Activated CD8-positive, alpha-beta memory T cell treated with anti-CD3 and anti-CD28 coated beads for 48 hours (primary cell): ENCODE measurements around the gene PFDN5.
"Not testable (repeated sequence)": the region's sequence is repeated elsewhere in the genome, so short reads cannot be mapped to it uniquely, and the experiment has no call there.

ENCODE experiments used
- DNase-seq, 3 experiments: peaks; one replicate each; pipeline ENCODE4 v3.0.0-alpha.2; 2020; ENCODE audit warnings: low read depth in 2 of 3, low spot score in 2 of 3

Gene PFDN5

DNA sequence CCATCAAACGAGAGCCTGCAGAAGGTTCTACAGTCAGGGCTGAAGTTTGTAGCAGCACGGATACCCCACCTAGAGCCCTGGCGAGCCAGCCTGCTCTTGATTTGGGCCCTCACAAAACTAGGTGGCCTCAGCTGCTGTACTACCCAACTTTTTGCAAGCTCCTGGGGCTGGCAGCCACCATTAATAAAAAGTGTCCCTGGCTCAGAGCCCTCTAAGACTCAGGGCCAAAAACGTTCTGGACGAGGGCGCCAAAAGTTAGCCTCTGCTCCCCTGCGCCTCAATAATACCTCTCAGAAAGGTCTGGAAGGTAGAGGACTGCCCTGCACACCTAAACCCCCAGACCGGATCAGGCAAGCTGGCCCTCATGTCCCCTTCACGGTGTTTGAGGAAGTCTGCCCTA, 8.9 kb upstream of the PFDN5 start:
- no peak for DNase-seq

- no peak for DNase-seq
Measured at GRCh38 chr12:53287741-53288216, 7.6 kb upstream of the PFDN5 start.

- no peak for DNase-seq
Measured at GRCh38 chr12:53288322-53288721, 7.0 kb upstream of the PFDN5 start.

DNA sequence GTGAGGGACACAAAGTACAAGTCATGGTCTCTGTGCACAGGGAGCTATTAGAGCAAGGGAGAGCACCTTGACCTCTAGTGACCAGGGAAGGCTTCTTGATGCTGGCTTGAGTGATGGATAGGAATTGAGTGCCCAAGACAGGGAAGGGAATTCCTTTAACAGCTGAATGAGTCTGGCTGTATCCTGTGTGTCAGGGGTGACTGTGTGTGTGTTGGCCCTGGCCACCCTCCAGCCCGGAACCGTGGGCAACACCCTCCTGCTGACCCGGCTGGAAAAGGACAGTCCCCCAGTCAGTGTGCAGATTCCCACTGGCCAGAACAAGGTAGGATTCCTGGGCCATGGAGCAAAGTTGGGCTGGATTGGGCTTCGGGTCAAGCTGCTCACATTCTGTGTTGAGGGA, 5.5 kb upstream of the PFDN5 start:
- DNase-seq: no peak

DNA sequence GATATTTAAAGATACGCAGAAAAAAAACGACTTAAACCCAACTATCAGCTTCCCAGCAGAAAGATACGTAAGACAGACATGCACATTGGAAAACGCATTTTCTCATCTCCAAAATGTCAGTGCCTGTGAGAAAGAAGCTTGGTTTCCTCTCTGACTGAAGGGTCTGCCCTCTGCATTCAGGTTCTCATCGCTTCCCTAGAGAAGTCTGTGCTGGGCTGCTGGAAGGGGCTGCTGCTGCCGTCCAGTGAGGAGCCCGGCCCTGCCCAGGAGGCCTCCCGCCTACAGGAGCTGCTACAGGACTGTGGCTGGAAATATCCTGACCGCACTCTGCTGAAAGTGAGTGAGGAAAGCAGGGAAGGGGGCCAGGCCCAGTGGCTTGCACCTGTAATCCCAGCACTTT, 4.7 kb upstream of the PFDN5 start:
- DNase-seq: no peak

GRCh38 chr12:53292426-53292825, 2.9 kb upstream of the PFDN5 start:
- DNase-seq: no peak

DNA sequence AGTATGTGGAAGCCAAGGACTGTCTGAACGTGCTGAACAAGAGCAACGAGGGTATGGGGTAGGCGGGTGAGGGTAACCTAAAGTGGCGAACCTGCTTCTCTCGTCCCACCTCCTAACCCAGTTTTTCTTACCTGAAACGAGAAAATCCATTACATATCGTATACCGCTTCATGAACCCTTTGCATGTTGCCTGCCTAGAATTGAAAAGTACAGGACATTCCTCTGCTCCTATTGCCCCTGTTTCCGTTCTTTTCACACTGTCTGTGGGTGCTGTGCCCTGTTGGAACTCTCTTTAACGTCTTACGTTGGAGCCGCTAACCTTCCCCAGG, 513 bp downstream of the PFDN5 start:
- no peak for DNase-seq

GRCh38 chr12:53297106-53297505, 1.8 kb downstream of the PFDN5 start:
- DNase-seq: not testable (repeated sequence)

DNA sequence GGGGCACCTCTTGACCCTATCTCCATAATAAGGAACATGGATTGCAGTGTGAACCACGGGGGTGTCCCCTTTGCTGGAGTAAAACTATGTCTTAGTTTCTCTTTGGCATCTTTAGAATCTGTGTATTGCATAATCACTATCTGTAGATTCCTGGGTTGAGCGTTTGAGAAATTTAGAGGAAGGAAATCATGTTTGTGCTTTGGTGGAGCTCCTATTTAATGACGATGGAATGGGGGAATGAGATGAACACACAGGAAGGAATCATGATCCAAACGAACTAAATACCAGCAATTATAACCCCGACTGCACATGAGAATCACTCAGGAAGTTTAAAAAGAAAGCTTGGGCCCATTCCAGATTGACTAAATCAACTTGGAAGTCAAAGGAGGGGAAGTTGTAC, 2.8 kb downstream of the PFDN5 start:
- DNase-seq: no peak

- peak in 1 of 3 experiments; percentile 14 for DNase-seq
Measured at GRCh38 chr12:53299101-53299453, 3.7 kb downstream of the PFDN5 start.

GRCh38 chr12:53299454-53300180, 4.3 kb downstream of the PFDN5 start, which contains the start of gene MYG1:
TSS of gene MYG1 (plus strand) at chr12:53299695. CDS start at chr12:53299738, 43 bp downstream.
- peak; percentile 58 to 64 (median 63) for DNase-seq

- DNase-seq: no peak
Measured at GRCh38 chr12:53300187-53300586, 4.8 kb downstream of the PFDN5 start.

DNA sequence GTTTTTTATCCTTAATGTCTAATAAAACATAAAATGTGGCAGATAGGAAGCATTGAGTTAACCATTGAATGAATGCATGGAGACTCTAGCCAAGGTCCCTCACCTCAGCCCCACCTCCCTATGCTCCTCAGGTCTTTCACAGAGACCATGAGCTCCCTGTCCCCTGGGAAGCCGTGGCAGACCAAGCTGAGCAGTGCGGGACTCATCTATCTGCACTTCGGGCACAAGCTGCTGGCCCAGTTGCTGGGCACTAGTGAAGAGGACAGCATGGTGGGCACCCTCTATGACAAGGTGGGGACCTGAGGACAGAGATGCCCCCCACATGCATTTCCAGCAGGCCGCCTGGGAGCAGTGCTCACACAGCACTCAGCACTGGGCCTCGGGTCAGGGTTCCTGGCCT, 7.6 kb downstream of the PFDN5 start:
- DNase-seq: no peak

GRCh38 chr12:53306826-53307225, 11.5 kb downstream of the PFDN5 start:
- DNase-seq: no peak

GRCh38 chr12:53308276-53308675, 12.9 kb downstream of the PFDN5 start:
- DNase-seq: no peak

DNA sequence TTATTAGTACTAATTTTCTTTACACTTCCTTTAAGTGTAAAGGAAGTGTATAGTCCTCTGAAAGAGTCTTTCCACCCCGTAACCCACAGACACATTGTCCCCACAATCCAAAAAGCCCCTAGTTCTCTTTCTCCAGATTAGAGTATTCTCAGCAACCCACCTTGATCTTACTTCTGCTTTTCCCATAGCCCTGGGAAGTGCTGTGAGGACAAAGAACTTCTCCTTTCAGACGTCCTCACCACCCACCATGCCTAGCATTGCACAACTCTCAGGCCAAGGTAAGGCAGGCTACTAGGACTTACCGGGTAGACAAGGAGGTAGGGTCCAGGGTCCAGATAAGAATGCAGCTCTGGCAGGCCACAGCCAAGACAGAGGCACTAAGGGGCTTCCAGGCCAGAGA, 18.7 kb downstream of the PFDN5 start:
- no peak for DNase-seq

DNA sequence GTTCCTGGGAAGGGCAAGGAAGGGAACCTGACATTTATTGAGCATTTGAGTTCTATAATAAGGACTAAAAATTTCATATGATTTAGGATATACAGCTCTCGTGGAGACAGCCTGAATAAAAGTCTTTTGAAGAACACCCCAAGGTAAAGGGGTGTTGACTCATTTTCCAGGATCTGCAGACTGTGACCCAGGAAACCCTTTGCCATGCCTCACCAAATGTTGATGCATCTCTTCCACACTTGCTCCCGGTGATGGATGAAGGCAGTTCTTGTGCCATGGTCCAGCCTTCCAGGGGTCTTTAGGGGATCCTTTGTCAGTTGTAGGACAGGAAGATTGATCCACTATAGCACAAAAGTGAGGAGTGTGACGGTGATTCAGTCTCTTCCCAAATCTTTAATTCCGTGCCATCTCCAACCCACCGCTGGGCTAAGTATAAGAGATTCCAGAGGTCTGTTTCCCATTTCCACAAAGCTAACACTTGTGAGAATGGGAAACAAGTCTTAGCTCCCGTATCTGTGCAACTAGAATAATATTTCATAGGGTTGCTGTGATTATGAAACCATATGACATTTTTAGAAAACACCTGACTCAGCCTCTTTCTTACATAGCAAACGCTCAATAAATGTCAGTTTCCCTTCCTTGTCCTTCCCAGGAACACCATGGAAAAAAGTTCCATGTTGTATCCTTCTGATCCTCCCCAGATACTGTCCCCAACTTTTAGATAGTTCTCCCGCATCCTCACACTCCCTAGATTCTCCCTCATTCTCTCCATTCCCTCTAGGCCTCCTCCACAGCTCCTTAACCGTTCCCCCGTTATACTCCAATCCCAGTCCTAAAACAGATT, 25.2 kb downstream of the PFDN5 start:
- DNase-seq: no peak

DNA sequence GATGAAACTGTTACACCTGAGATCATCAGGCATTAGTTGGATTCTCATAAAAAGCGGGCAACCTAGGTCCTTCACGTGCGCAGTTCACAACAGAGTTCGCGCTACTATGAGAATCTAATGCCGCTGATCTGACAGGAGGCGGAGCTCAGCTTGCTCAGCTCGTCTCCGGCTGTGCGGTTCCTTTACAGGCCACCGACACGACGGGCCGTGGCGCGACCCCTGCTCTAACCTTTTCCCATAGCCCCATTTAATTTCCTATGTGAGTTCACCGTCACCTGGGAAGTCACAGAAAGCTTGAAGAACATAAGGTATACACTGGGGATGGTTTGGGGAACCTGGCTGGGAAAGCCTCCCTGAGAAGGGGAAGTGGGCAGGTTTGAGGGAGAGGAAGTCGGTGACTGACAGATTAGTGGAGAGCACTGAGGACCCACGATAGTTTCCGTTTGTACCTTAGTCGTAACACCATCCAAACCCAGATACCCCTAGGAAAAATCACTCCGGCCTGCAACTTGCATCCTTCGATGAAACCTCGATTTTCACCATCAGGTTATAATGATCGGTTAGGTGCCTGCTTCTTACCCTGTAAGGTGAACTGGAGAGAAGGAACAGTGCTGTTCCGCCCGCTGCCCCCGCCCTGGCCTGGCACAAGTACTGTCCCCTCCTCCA, 28.9 kb downstream of the PFDN5 start:
- DNase-seq: peak in 1 of 3 experiments; percentile 49

GRCh38 chr12:53324779-53325510, 29.6 kb downstream of the PFDN5 start:
- DNase-seq: peak; percentile 40 to 83 (median 68)

DNA sequence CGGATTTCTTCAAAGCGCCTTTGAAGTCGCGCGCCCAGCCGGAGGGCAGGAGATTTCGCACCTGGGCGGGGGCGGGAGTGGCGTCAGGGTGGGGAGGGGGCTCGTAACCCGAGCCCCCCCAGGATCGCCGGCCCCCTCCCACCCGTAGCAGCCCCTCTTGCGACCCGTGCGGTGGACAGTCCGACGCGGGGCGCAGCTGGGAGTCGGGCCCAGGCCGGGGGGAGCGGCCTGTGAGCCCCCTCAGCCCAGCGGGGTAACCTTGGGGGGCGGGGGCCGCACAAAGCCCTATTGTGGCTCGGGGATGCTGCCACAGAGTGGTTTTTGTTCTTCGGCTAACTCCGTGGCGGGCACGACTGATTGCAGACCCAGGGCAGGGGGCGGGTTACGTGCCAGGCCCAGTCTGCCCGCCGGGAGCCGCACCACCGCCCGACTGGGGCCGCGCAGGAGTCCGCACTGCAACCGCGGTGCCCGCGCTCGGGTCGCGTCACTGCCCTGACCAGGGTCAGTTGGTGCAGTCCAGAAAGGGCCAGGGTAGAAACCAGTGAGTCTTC, 30.2 kb downstream of the PFDN5 start:
- no peak for DNase-seq
